ENCODE data around the gene GABARAP. TPM values are rescaled to one million over a fixed set of nuclear protein-coding genes. Genes with fewer than 3 reads are reported as not detected.

The GABARAP gene
- total and polyA plus RNA-seq, 2 of the 13 experiments (the other 11 are each of a cell fraction or from before 2014, with no cell fraction given) = 161 to 310 TPM

GRCh38 chr17:7215136-7215638 lies 27.1 kb downstream of the GABARAP start (continued):
- TF ChIP-seq HOXA5 (CRISPR knock-in tag; IDR thresholded peaks at IDR 0.05) (0 out of 2 replicates have a peak, but pooled peaks have one; percentile 8), ZNF263 (CRISPR knock-in tag; IDR thresholded peaks at IDR 0.05) (0 out of 2 replicates have a peak, but pooled peaks have one; percentile 39), BRCA1 (CRISPR knock-in tag; IDR thresholded peaks at IDR 0.05) (no peak), GABPB1 (CRISPR knock-in tag; IDR thresholded peaks at IDR 0.05) (0 out of 2 replicates have a peak, but pooled peaks have one; percentile 46), MED1 (CRISPR knock-in tag; IDR thresholded peaks at IDR 0.05) (0 out of 2 replicates have a peak, but pooled peaks have one; percentile 6), MXD4 (CRISPR knock-in tag; IDR thresholded peaks at IDR 0.05) (0 out of 2 replicates have a peak, but pooled peaks have one; percentile 11), TEAD3 (CRISPR knock-in tag; optimal IDR thresholded peaks at IDR 0.05; ENCODE audit: borderline replicate concordance) (peak; percentile 78), PRMT3 (CRISPR knock-in tag; IDR thresholded peaks at IDR 0.05; ENCODE audit: borderline replicate concordance, low read depth) (no peak), FOXP1 (IDR thresholded peaks at IDR 0.05) (no peak), FOXP1 (CRISPR knock-in tag; IDR thresholded peaks at IDR 0.05) (0 out of 2 replicates have a peak, but pooled peaks have one; percentile 1), SSRP1 (CRISPR knock-in tag; IDR thresholded peaks at IDR 0.05) (peak; percentile 5; the same call in 1 of the 2 replicates), PAWR (CRISPR knock-in tag; IDR thresholded peaks at IDR 0.05; ENCODE audit: borderline replicate concordance) (no peak), KLF16 (CRISPR knock-in tag; IDR thresholded peaks at IDR 0.05) (0 out of 4 replicates have a peak, but pooled peaks of 1 of the 2 experiments have one; percentile 13), HMGXB4 (CRISPR knock-in tag; IDR thresholded peaks at IDR 0.05; ENCODE audit: borderline replicate concordance in 1 of 2, low read depth in 1 of 2) (peak in 1 of 2 experiments; percentile 15; a peak in 2 of 4 replicates), FOXJ3 (CRISPR knock-in tag; IDR thresholded peaks at IDR 0.05; ENCODE audit: borderline replicate concordance) (0 out of 2 replicates have a peak, but pooled peaks have one; percentile 25), SPEN (CRISPR knock-in tag; IDR thresholded peaks at IDR 0.05; ENCODE audit: low read depth) (peak; percentile 24; the same call in 1 of the 2 replicates), ZFX (CRISPR knock-in tag; IDR thresholded peaks at IDR 0.05; ENCODE audit: low read depth) (0 out of 2 replicates have a peak, but pooled peaks have one; percentile 7), MYC (CRISPR knock-in tag; IDR thresholded peaks at IDR 0.05; ENCODE audit: borderline replicate concordance) (peak; percentile 46; the same call in 1 of the 2 replicates), ZNF605 (CRISPR knock-in tag; IDR thresholded peaks at IDR 0.05) (0 out of 2 replicates have a peak, but pooled peaks have one; percentile 4)
- TF ChIP-seq, protein P1, sequence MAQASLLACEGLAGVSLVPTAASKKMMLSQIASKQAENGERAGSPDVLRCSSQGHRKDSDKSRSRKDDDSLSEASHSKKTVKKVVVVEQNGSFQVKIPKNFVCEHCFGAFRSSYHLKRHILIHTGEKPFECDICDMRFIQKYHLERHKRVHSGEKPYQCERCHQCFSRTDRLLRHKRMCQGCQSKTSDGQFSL (CRISPR knock-in tag; IDR thresholded peaks at IDR 0.05) = no peak
- TF ChIP-seq, protein P2, sequence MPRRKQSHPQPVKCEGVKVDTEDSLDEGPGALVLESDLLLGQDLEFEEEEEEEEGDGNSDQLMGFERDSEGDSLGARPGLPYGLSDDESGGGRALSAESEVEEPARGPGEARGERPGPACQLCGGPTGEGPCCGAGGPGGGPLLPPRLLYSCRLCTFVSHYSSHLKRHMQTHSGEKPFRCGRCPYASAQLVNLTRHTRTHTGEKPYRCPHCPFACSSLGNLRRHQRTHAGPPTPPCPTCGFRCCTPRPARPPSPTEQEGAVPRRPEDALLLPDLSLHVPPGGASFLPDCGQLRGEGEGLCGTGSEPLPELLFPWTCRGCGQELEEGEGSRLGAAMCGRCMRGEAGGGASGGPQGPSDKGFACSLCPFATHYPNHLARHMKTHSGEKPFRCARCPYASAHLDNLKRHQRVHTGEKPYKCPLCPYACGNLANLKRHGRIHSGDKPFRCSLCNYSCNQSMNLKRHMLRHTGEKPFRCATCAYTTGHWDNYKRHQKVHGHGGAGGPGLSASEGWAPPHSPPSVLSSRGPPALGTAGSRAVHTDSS (CRISPR knock-in tag; conservative IDR thresholded peaks at IDR 0.05) = peak; percentile 97; the same call in 1 of the 2 replicates
